ENCODE data around the gene ZBTB46. TPM values are rescaled to one million over a fixed set of nuclear protein-coding genes. Genes with fewer than 3 reads are reported as not detected.
"Not testable (repeated sequence)": the region's sequence is repeated elsewhere in the genome, so short reads cannot be mapped to it uniquely, and the experiment has no call there.

The ZBTB46 gene
- total RNA-seq, 1 experiment from 2014 or later, result 1.0 TPM

GRCh38 chr20:63782051-63782471 lies 49.0 kb downstream of the ZBTB46 start:
- peak; percentile 29 for DNase-seq (ENCODE audit: low read depth, low spot score)
- in situ Hi-C loops (cut with HindIII; ENCODE audit: low pct_unique_long_range_greater_than_20kb, low sequenced_read_pairs), result no loop called here

DNA sequence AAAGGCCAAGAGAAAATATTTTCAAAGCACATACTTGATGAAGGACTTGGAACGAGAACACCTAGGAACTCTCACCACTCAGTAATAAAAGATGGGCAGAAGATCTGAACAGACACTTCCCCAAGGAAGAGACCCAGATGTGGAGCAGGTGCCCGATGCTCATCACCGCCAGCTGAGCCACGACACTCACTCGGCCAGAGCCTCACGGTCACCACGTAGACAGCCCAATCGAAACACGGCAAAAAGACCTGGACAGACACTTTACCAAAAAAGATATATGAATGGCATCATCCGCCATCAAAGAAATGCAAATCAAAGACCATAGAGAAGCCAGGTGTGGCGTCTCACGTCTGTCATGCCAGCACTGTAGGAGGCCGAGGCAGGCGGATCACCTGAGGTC lies 49.9 kb downstream of the ZBTB46 start:
- DNase-seq (ENCODE audit: low read depth, low spot score), result no peak
- in situ Hi-C loops (cut with HindIII; ENCODE audit: low pct_unique_long_range_greater_than_20kb, low sequenced_read_pairs), result no loop called here

GRCh38 chr20:63778857-63779256 lies 52.2 kb downstream of the ZBTB46 start:
- in situ Hi-C loops (cut with HindIII; ENCODE audit: low pct_unique_long_range_greater_than_20kb, low sequenced_read_pairs), result no loop called here
- DNase-seq (ENCODE audit: low read depth, low spot score), result no peak

GRCh38 chr20:63778034-63778752 lies 52.9 kb downstream of the ZBTB46 start:
- DNase-seq (ENCODE audit: low read depth, low spot score), result no peak
- in situ Hi-C loops (cut with HindIII; ENCODE audit: low pct_unique_long_range_greater_than_20kb, low sequenced_read_pairs), result no loop called here

GRCh38 chr20:63777614-63778013 lies 53.5 kb downstream of the ZBTB46 start:
- DNase-seq (ENCODE audit: low read depth, low spot score), result no peak
- in situ Hi-C loops (cut with HindIII; ENCODE audit: low pct_unique_long_range_greater_than_20kb, low sequenced_read_pairs), result no loop called here

- DNase-seq (ENCODE audit: low read depth, low spot score); in situ Hi-C loops (cut with HindIII; ENCODE audit: low pct_unique_long_range_greater_than_20kb, low sequenced_read_pairs): not testable (repeated sequence)
Observed at GRCh38 chr20:63776875-63777274, 54.2 kb downstream of the ZBTB46 start.

GRCh38 chr20:63775096-63775978 lies 55.7 kb downstream of the ZBTB46 start:
- in situ Hi-C loops (cut with HindIII; ENCODE audit: low pct_unique_long_range_greater_than_20kb, low sequenced_read_pairs), result no loop called here
- peak; percentile 32 for DNase-seq (ENCODE audit: low read depth, low spot score)

DNA sequence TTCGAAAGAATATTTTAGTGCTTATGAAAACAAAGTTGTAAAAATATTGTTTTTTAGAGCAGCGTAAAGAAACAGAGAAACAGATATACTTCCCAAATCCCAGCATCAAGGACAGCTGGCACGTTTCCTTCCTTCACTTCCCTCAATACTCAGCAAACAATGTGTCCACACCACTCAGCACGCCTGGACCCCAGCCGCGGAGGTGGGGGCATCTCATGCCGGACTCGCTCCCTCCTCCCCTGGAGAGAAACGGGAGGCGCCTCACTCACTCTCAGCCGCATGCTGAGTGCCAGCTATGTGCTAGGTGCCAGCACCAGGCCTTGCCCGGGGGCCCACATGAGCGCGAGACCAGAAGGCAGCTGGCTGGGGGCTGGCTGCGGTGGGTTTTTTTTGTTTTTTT lies 56.8 kb downstream of the ZBTB46 start:
- in situ Hi-C loops (cut with HindIII; ENCODE audit: low pct_unique_long_range_greater_than_20kb, low sequenced_read_pairs), result no loop called here
- DNase-seq (ENCODE audit: low read depth, low spot score), result no peak

GRCh38 chr20:63773571-63774241 lies 57.4 kb downstream of the ZBTB46 start:
- in situ Hi-C loops (cut with HindIII; ENCODE audit: low pct_unique_long_range_greater_than_20kb, low sequenced_read_pairs), result no loop called here
- DNase-seq (ENCODE audit: low read depth, low spot score), result no peak

GRCh38 chr20:63772781-63773518 lies 58.1 kb downstream of the ZBTB46 start:
- in situ Hi-C loops (cut with HindIII; ENCODE audit: low pct_unique_long_range_greater_than_20kb, low sequenced_read_pairs), result no loop called here
- DNase-seq (ENCODE audit: low read depth, low spot score), result no peak

DNA sequence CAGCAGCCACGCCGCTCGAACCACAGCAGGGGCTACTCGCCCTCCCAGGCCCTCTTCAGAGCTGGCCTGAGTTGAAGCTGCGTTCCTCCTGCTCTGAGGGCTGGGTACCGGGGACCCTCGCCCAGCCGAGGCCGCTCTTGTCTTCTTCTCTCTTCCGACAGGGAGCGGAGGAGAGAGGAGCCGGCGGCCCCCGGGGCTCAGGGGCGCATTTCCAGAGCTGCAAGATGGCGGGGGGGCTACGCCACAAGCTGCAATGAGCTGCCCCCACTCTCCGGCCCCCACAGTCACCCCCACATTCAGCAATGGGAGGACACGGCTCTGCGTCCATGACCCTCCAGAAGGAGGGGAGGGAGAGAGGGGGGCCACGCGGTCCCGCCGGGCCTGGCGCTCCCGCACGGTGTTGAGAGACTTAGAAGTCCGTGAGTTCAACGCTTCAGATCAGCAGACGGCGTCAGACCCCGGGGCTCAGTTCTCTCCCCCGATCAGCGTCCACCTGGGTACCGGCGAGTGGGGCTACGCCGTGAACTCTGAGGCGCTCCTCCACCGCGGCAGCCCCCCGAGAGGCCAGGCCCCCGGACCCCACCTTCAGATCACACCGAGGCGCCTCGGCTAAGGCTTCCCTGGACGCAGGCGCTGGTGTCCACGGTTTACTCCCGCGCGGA lies 59.9 kb downstream of the ZBTB46 start:
- no peak for DNase-seq (ENCODE audit: low read depth, low spot score)
- in situ Hi-C loops (cut with HindIII; ENCODE audit: low pct_unique_long_range_greater_than_20kb, low sequenced_read_pairs), result no loop called here

- no peak for DNase-seq (ENCODE audit: low read depth, low spot score)
- in situ Hi-C loops (cut with HindIII; ENCODE audit: low pct_unique_long_range_greater_than_20kb, low sequenced_read_pairs), result no loop called here
Observed at GRCh38 chr20:63769891-63770474, 61.1 kb downstream of the ZBTB46 start.

GRCh38 chr20:63768591-63769515 lies 62.2 kb downstream of the ZBTB46 start:
- in situ Hi-C loops (cut with HindIII; ENCODE audit: low pct_unique_long_range_greater_than_20kb, low sequenced_read_pairs), result no loop called here
- no peak for DNase-seq (ENCODE audit: low read depth, low spot score)

DNA sequence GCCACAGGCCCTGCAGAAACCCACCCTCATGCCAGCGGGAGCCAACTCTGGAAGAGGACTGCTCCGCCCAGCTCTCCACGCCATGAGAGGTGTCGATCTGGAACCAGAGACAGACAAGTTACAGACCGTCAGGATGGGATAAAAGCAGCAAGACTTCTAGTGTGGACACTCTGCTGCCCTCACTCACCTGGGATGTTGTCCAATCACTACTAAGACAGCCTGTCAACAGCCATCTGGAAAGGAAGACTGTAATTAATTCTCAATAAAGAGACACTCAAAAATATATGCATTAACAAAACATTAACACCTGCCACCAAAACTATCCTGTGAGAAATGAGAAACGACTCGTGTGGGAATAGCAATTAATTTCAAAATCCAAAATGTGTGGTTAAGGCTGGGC lies 63.2 kb downstream of the ZBTB46 start:
- in situ Hi-C loops (cut with HindIII; ENCODE audit: low pct_unique_long_range_greater_than_20kb, low sequenced_read_pairs), result no loop called here
- no peak for DNase-seq (ENCODE audit: low read depth, low spot score)

- in situ Hi-C loops (cut with HindIII; ENCODE audit: low pct_unique_long_range_greater_than_20kb, low sequenced_read_pairs), result no loop called here
- no peak for DNase-seq (ENCODE audit: low read depth, low spot score)
Observed at GRCh38 chr20:63767456-63767855, 63.6 kb downstream of the ZBTB46 start.

Measured in SK-MEL-5 (cell line).